Ishikawa (cell line): Measurements from ENCODE around the gene AFG1L.

ENCODE experiments used
- CEBPB ChIP-seq: IDR thresholded peaks from 2 replicates; pipeline ENCODE4 v1.6.1; 2012
- CREB1 ChIP-seq: IDR thresholded peaks from 2 replicates; pipeline ENCODE4 v1.6.1; 2012; ENCODE audit warnings: low read depth
- EGR1 ChIP-seq: IDR thresholded peaks from 2 replicates; pipeline ENCODE4 v1.6.1; 2012
- EP300 ChIP-seq: IDR thresholded peaks from 2 replicates; pipeline ENCODE4 v1.6.1; 2012; ENCODE audit warnings: borderline replicate concordance
- FOXM1 ChIP-seq: IDR thresholded peaks from 2 replicates; pipeline ENCODE4 v1.6.1; 2012; ENCODE audit warnings: low read depth, borderline replicate concordance
- NFIC ChIP-seq: IDR thresholded peaks from 2 replicates; pipeline ENCODE4 v1.6.1; 2012
- RAD21 ChIP-seq: IDR thresholded peaks from 2 replicates; pipeline ENCODE4 v1.6.1; 2012; ENCODE audit warnings: low read depth
- TAF1 ChIP-seq: IDR thresholded peaks from 2 replicates; pipeline ENCODE4 v1.6.1; 2012; ENCODE audit warnings: low read depth, mild to moderate bottlenecking
- TCF12 ChIP-seq: IDR thresholded peaks from 2 replicates; pipeline ENCODE4 v1.6.1; 2012; ENCODE audit warnings: low read depth
- TEAD4 ChIP-seq: IDR thresholded peaks from 2 replicates; pipeline ENCODE4 v1.6.1; 2012
- YY1 ChIP-seq: IDR thresholded peaks from 2 replicates; pipeline ENCODE4 v1.6.1; 2012; ENCODE audit warnings: low read depth
- ZBTB7A ChIP-seq: IDR thresholded peaks from 2 replicates; pipeline ENCODE4 v1.6.1; 2012; ENCODE audit warnings: low read depth
- TF ChIP-seq, protein P1 (sequence below): IDR thresholded peaks from 2 replicates; pipeline ENCODE4 v1.6.1; 2012
- TF ChIP-seq, protein P2 (sequence below): IDR thresholded peaks from 2 replicates; pipeline ENCODE4 v1.6.1; 2012
- TF ChIP-seq, protein P3 (sequence below): IDR thresholded peaks from 2 replicates; pipeline ENCODE4 v1.6.1; 2012; ENCODE audit warnings: low read depth, mild to moderate bottlenecking

AFG1L gene

DNA sequence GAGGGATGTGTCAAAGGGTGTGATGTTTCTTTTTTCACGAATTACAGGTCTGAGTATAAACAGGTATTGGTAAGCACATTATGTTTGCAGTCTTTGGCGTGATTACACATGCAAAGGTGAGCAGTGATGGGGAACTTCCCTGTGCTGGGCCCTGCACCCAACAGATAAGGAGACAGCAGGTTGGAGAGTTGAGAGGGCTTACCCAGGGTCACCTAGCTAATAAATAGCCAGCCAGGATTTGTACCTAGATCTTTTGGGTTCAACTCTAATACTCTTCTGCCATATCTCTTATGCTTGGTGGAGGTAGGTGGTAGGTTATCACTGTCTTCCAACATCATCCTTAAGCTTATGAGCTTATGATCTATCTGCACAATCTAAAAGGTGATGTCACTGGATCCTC lies 46.5 kb downstream of the AFG1L start:
- TF ChIP-seq TAF1 (no peak), ZBTB7A (no peak), YY1 (no peak), CEBPB (no peak), RAD21 (no peak), EP300 (no peak)
- TF ChIP-seq, protein P1, sequence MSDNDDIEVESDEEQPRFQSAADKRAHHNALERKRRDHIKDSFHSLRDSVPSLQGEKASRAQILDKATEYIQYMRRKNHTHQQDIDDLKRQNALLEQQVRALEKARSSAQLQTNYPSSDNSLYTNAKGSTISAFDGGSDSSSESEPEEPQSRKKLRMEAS = no peak

DNA sequence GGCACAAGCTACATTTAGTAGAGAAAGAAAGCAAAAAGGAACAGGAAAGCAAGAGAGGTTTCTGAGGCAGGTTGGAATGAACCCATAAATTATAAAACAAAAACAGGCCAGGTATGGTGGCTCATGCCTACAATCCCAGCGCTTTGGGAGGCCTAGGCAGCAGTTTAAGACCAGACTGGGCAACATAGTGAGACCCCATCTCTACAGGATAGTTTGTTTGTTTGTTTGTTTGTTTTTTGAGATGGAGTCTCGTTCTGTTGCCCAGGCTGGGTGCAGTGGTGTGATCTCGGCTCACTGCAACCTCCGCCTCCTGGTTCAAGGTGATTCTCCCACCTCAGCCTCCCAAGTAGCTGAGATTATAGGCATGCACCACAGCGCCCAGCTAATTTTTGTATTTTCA lies 49.0 kb downstream of the AFG1L start:
- TF ChIP-seq, protein P1 = no peak
- TF ChIP-seq EP300 (no peak), YY1 (no peak), TEAD4 (no peak), TCF12 (no peak), ZBTB7A (no peak), EGR1 (no peak), TAF1 (no peak), RAD21 (no peak), CREB1 (no peak), CEBPB (no peak), NFIC (no peak), FOXM1 (no peak)
- TF ChIP-seq, protein P2, sequence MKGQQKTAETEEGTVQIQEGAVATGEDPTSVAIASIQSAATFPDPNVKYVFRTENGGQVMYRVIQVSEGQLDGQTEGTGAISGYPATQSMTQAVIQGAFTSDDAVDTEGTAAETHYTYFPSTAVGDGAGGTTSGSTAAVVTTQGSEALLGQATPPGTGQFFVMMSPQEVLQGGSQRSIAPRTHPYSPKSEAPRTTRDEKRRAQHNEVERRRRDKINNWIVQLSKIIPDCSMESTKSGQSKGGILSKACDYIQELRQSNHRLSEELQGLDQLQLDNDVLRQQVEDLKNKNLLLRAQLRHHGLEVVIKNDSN = no peak
- TF ChIP-seq, protein P3, sequence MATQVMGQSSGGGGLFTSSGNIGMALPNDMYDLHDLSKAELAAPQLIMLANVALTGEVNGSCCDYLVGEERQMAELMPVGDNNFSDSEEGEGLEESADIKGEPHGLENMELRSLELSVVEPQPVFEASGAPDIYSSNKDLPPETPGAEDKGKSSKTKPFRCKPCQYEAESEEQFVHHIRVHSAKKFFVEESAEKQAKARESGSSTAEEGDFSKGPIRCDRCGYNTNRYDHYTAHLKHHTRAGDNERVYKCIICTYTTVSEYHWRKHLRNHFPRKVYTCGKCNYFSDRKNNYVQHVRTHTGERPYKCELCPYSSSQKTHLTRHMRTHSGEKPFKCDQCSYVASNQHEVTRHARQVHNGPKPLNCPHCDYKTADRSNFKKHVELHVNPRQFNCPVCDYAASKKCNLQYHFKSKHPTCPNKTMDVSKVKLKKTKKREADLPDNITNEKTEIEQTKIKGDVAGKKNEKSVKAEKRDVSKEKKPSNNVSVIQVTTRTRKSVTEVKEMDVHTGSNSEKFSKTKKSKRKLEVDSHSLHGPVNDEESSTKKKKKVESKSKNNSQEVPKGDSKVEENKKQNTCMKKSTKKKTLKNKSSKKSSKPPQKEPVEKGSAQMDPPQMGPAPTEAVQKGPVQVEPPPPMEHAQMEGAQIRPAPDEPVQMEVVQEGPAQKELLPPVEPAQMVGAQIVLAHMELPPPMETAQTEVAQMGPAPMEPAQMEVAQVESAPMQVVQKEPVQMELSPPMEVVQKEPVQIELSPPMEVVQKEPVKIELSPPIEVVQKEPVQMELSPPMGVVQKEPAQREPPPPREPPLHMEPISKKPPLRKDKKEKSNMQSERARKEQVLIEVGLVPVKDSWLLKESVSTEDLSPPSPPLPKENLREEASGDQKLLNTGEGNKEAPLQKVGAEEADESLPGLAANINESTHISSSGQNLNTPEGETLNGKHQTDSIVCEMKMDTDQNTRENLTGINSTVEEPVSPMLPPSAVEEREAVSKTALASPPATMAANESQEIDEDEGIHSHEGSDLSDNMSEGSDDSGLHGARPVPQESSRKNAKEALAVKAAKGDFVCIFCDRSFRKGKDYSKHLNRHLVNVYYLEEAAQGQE = no peak

DNA sequence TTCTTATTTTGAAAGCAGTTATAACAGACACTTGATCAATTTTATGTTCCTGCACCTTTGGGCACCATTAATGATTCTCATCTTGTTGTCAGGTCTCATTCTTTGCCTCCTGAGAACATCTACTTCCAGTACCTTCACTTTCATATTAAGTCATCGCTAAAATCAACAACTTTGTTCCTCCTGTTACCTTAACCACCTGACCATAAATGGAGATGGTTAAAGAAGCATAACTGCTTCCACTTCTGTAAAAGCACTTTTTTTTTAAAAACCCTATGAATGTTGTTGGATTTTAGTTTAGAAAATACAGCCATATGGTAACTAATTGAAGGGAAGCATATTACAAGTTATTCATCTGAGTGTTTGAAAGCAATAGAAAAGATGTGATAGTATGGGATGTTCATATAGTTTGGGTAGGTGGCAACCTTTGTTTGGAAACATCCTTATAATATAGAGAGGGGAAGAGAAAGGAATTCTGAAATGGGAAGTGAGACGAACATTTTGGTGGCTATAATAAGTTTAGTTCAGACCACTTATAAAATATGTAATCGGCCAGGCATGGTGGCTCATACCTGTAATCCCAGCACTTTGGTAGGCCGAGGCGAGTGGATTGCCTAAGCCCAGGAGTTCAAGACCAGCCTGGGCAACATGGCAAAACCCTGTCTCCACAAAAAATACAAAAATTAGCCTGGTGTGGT lies 53.9 kb downstream of the AFG1L start:
- no peak for TF ChIP-seq TEAD4
- no peak for TF ChIP-seq YY1
- TF ChIP-seq, protein P3 = no peak
- TF ChIP-seq CEBPB = no peak
- no peak for TF ChIP-seq TCF12

DNA sequence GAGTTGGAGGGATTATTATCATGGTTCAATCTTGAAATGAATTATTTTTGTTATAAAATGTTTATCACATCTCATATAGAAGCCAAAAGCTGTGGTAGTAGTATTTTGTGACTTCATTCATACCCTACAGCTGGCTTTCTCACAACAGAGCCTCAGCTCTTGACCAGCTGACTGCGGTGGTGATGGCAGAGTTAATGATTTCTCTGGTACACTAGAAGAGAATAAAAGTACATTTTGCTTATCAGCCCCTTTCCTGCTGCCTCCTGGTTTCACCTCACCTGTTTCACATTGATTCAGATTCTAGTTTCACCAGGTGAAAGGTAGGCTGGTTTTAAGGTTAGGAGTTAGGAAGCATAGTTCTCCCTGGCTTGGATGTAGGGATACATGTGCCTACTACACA lies 55.7 kb downstream of the AFG1L start:
- TF ChIP-seq YY1 (no peak), CREB1 (no peak), EGR1 (no peak), TCF12 (no peak), EP300 (no peak), FOXM1 (no peak), TAF1 (no peak)
- TF ChIP-seq, protein P1 = no peak
- TF ChIP-seq, protein P2 = no peak

DNA sequence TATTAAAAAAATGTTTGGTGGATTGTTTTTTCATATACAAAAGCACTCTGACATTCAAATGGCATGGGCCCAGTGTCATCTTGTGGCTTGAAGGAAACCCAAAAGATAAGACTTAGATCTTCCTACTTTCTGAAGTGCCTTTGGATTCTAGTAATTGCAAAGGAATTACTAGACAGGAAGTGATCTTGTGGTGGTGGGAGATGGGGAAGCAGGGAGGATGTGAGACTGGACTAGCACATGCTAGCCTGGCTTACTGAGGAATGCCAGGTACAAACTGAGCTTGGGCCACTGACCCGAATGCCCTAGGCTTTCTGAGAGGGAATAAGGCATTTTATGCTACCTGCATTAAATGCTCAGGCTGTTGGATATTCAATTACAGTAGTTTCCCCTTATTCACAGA lies 59.0 kb downstream of the AFG1L start:
- no peak for TF ChIP-seq TEAD4
- no peak for TF ChIP-seq TCF12
- no peak for TF ChIP-seq FOXM1
- TF ChIP-seq NFIC = no peak
- no peak for TF ChIP-seq CREB1
- no peak for TF ChIP-seq EP300
- no peak for TF ChIP-seq EGR1
- TF ChIP-seq CEBPB = no peak

DNA sequence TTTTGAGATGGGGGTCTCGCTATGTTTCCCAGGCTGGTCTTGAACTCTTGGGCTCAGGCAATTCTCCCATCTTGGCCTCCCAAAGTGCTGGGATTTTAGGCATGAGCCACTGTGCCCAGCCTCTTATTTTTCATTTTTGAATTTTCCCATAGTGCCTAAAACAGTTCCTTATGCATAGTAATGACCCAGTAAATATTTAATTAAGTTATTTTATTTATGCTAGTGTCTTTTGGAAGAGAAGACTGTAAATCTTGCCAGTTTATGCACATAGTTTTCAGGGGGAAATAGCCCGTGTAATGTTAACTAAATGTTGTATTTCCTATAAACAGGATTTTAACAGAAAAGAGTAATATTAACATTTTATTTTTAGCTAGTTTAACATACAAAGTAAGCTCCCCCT lies 60.3 kb downstream of the AFG1L start:
- TF ChIP-seq, protein P3 = no peak
- TF ChIP-seq, protein P2 = no peak
- TF ChIP-seq EP300 = no peak
- no peak for TF ChIP-seq TEAD4
- no peak for TF ChIP-seq CEBPB
- no peak for TF ChIP-seq FOXM1
- no peak for TF ChIP-seq TCF12
- TF ChIP-seq NFIC = no peak
- no peak for TF ChIP-seq YY1
- TF ChIP-seq ZBTB7A = no peak
- TF ChIP-seq RAD21 = no peak
- TF ChIP-seq EGR1 = no peak
- TF ChIP-seq CREB1 = no peak
- no peak for TF ChIP-seq TAF1
- TF ChIP-seq, protein P1 = no peak
